Measurements from ENCODE around the gene CORO1C.

DNA sequence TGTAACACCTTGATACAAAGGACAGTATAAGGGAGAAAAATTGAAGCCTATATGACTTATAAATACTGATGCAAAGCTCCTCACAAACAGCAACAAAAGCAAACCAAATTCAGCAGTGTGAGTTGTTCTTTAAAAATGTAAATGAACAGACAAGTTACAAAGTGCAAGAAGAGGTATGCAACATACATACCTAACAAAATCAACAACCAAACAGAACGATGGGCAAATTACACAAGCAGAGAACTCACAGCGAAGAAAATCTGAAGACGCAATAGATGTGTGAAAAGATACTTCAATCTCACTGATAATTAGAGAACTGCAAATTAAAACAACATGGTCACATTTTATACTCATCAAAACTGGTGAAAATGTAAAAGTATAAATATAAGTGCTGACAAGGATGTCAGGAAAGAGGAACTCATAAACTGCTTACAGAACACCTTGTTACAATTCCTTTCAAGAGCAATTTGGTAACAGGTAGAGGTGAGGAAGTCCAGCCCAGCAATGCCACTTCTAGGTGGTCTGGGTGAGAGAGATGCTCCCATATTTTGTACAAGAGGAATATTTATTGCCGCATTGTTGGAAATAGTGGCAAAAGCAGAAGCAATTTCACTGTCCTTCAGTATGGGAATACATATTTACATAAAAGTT lies 47.3 kb downstream of the CORO1C start:
- TF ChIP-seq, protein P1, sequence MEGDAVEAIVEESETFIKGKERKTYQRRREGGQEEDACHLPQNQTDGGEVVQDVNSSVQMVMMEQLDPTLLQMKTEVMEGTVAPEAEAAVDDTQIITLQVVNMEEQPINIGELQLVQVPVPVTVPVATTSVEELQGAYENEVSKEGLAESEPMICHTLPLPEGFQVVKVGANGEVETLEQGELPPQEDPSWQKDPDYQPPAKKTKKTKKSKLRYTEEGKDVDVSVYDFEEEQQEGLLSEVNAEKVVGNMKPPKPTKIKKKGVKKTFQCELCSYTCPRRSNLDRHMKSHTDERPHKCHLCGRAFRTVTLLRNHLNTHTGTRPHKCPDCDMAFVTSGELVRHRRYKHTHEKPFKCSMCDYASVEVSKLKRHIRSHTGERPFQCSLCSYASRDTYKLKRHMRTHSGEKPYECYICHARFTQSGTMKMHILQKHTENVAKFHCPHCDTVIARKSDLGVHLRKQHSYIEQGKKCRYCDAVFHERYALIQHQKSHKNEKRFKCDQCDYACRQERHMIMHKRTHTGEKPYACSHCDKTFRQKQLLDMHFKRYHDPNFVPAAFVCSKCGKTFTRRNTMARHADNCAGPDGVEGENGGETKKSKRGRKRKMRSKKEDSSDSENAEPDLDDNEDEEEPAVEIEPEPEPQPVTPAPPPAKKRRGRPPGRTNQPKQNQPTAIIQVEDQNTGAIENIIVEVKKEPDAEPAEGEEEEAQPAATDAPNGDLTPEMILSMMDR (conservative IDR thresholded peaks at IDR 0.05): no peak
- no peak for TF ChIP-seq EZH2 (IDR thresholded peaks at IDR 0.05; ENCODE audit: low read depth)

Data from PC-9 (cell line).